T-cell (primary cell): ENCODE measurements around the gene OSBPL10. TPM values are rescaled to one million over a fixed set of nuclear protein-coding genes. Genes with fewer than 3 reads are reported as not detected.

Source experiments
- ATAC-seq, 4 experiments: fragments of 200-7000 bp in 3 of 4; fragments of 150-1000 bp in 1 of 4; cut with Tn5 transposase; replicated peaks in 1 of 4; 1 replicate in 3 of 4; 2 replicates in 1 of 4; pipeline ENCODE4 v1.10.0; 2021; ENCODE audit warnings: moderate library complexity in 3 of 4, mild to moderate bottlenecking in 2 of 4, moderate number of reproducible peaks in 1 of 4
- CTCF ChIA-PET, 2 donors: fragments of 300-600 bp; sonication (Branson Sonifier 250); formaldehyde crosslinking; loops; one replicate each; lab custom pipeline; 2022; ENCODE audit warnings: antibody characterized with exemption in 2 of 2; lab: Charles Lee
- POLR2A ChIA-PET, 2 donors: fragments of 300-600 bp; sonication (Branson Sonifier 250); formaldehyde crosslinking; loops; one replicate each; lab custom pipeline; 2022; ENCODE audit warnings: antibody characterized with exemption in 2 of 2; lab: Charles Lee
- DNase-seq, 35 experiments: peaks; one replicate each; pipeline versions ENCODE4 v3.0.0 to v3.0.0-alpha.2; 2013 to 2023
- H3K27ac ChIP-seq: one replicate; pipeline ENCODE4 v1.5.1; 2013; ENCODE audit warnings: low read length
- H3K27me3 ChIP-seq, 2 experiments: replicated peaks in 1 of 2; 1 replicate in 1 of 2; 2 replicates in 1 of 2; pipeline versions ENCODE4 v1.6.1 to v1.7.0; 2013; ENCODE audit warnings: low read length in 1 of 2, mixed read lengths in 1 of 2; ENCODE audit not compliant: control insufficient read depth in 2 of 2, insufficient read depth in 2 of 2; ENCODE audit errors: extremely low read depth in 1 of 2
- H3K36me3 ChIP-seq, 2 donors: 1 replicate in 1 of 2; 2 replicates in 1 of 2; pipeline versions ENCODE4 v1.6.1 to v1.7.0; 2013; ENCODE audit warnings: low read length in 1 of 2; ENCODE audit not compliant: control insufficient read depth in 2 of 2, insufficient read depth in 1 of 2; ENCODE audit errors: extremely low read depth in 1 of 2
- H3K4me1 ChIP-seq, 2 experiments: 1 replicate in 1 of 2; 2 replicates in 1 of 2; pipeline versions ENCODE4 v1.6.1 to v1.7.0; 2013; ENCODE audit warnings: low read length in 2 of 2, mixed read lengths in 1 of 2; ENCODE audit not compliant: insufficient read depth in 2 of 2, control insufficient read depth in 1 of 2; ENCODE audit errors: extremely low read depth in 1 of 2
- H3K4me3 ChIP-seq, 2 donors: 1 replicate in 1 of 2; 2 replicates in 1 of 2; pipeline versions ENCODE4 v1.5.1 to v1.7.0; 2013; ENCODE audit warnings: mild to moderate bottlenecking in 2 of 2, low read length in 1 of 2, moderate library complexity in 1 of 2; ENCODE audit not compliant: control insufficient read depth in 1 of 2; ENCODE audit errors: extremely low read depth in 1 of 2
- H3K9me3 ChIP-seq: 2 replicates; pipeline ENCODE4 v1.7.0; 2013
- H3K27ac Mint-ChIP-seq, 2 donors: one replicate each; pipeline ENCODE4 v1.8.0; 2020 to 2021; ENCODE audit warnings: mild to moderate bottlenecking in 2 of 2, mixed read lengths in 2 of 2
- H3K27me3 Mint-ChIP-seq, 2 donors: one replicate each; pipeline ENCODE4 v1.8.0; 2021 to 2022; ENCODE audit warnings: mixed read lengths in 2 of 2
- H3K36me3 Mint-ChIP-seq: one replicate; pipeline ENCODE4 v1.8.0; 2021; ENCODE audit warnings: mixed read lengths
- H3K4me1 Mint-ChIP-seq, 3 donors: one replicate each; pipeline ENCODE4 v1.8.0; 2020 to 2022; ENCODE audit warnings: mixed read lengths in 3 of 3, mild to moderate bottlenecking in 1 of 3
- H3K4me3 Mint-ChIP-seq, 3 donors: one replicate each; pipeline ENCODE4 v1.8.0; 2020 to 2022; ENCODE audit warnings: mild to moderate bottlenecking in 3 of 3, mixed read lengths in 3 of 3, moderate library complexity in 3 of 3
- H3K9me3 Mint-ChIP-seq, 3 donors: one replicate each; pipeline ENCODE4 v1.8.0; 2020 to 2022; ENCODE audit warnings: mixed read lengths in 3 of 3
- WGBS: methylation state at CpG from one replicate; pipeline ENCODE4 v1.1.5; 2013; ENCODE audit warnings: missing lambda C conversion rate; ENCODE audit not compliant: insufficient coverage; 5-methylcytosine and 5-hydroxymethylcytosine counted together
- total RNA-seq, 35 experiments: library from RNA in 6 of 35; stranded (reverse) in 6 of 35; fragments of 120-200 nt in 1 of 35; gene quantifications; one replicate each; pipeline versions ENCODE4 v1.2.1 to v1.2.4 and lab custom pipeline; 2013 to 2026

OSBPL10 gene
- total RNA-seq, 5 donors from 2014 or later (not counting 1 experiment from before 2014, with no cell fraction given), result 0.77 to 10.4 (median 2.1) TPM

- Histone ChIP-seq H3K27ac (no peak overlapping the region), H3K36me3 (no peaks in the 10 kb centered on the region), H3K27me3 (peaks cover 6 to 15% of the 10 kb centered on the region in 2 experiments), H3K9me3 (no peaks in the 10 kb centered on the region), H3K4me1 (peaks cover 0 to 1% of the 10 kb centered on the region in 2 experiments), H3K4me3 (no peak overlapping the region)
- no peaks in the 10 kb centered on the region for H3K9me3 Mint-ChIP-seq
- ChIA-PET POLR2A (no interaction called here), CTCF (no interaction called here)
- H3K36me3 Mint-ChIP-seq, result no peaks in the 10 kb centered on the region
- no peak for ATAC-seq
- H3K27ac Mint-ChIP-seq, result no peak overlapping the region
- WGBS, result 67% methylated on average over 1 of the region's 5 CpGs
- no peak overlapping the region for H3K4me3 Mint-ChIP-seq
- H3K27me3 Mint-ChIP-seq, result peaks cover 35 to 39% of the 10 kb centered on the region in 2 donors
- no peak for DNase-seq
- H3K4me1 Mint-ChIP-seq, result peaks cover 8 to 9% (median 8%) of the 10 kb centered on the region in 3 donors
These were observed 6.1 kb downstream of the OSBPL10 start for GRCh38 chr3:31974964-31975363.

- no peaks in the 10 kb centered on the region for H3K36me3 ChIP-seq
- ChIA-PET CTCF (no interaction called here), POLR2A (no interaction called here)
- H3K4me1 ChIP-seq, result no peaks in the 10 kb centered on the region
- peaks cover 5 to 6% (median 5%) of the 10 kb centered on the region in 3 donors for H3K4me1 Mint-ChIP-seq
- WGBS, result no CpG with 5 or more reads among the region's 5 CpGs
- H3K4me3 Mint-ChIP-seq, result no peak overlapping the region
- no peaks in the 10 kb centered on the region for H3K9me3 Mint-ChIP-seq
- no peak overlapping the region for H3K27ac ChIP-seq
- no peaks in the 10 kb centered on the region for H3K36me3 Mint-ChIP-seq
- no peak for ATAC-seq
- H3K27ac Mint-ChIP-seq, result no peak overlapping the region
- H3K27me3 Mint-ChIP-seq, result peaks cover 32 to 36% of the 10 kb centered on the region in 2 donors
- H3K27me3 ChIP-seq, result peaks cover 5 to 11% of the 10 kb centered on the region in 2 experiments
- H3K9me3 ChIP-seq, result no peaks in the 10 kb centered on the region
- no peak overlapping the region for H3K4me3 ChIP-seq
- no peak for DNase-seq
These were observed 6.6 kb downstream of the OSBPL10 start for GRCh38 chr3:31974471-31974870.

- Histone ChIP-seq H3K27ac (no peak overlapping the region), H3K4me1 (no peaks in the 10 kb centered on the region), H3K9me3 (no peaks in the 10 kb centered on the region), H3K36me3 (no peaks in the 10 kb centered on the region), H3K4me3 (no peak overlapping the region), H3K27me3 (peaks cover 5 to 11% of the 10 kb centered on the region in 2 experiments)
- CTCF ChIA-PET, result no interaction called here
- DNase-seq (no peak), ATAC-seq (no peak)
- POLR2A ChIA-PET, result interaction anchor here in 1 of 2 donors (0.6 kb wide), 1 partner anchor 200 kb away, joined by 7 read pairs; no protein-coding TSS in a partner anchor
- WGBS, result 95% methylated on average over 5 of the region's 5 CpGs
- no peak overlapping the region for H3K4me3 Mint-ChIP-seq
- H3K9me3 Mint-ChIP-seq, result no peaks in the 10 kb centered on the region
- no peaks in the 10 kb centered on the region for H3K36me3 Mint-ChIP-seq
- no peak overlapping the region for H3K27ac Mint-ChIP-seq
- peaks cover 26 to 30% of the 10 kb centered on the region in 2 donors for H3K27me3 Mint-ChIP-seq
- H3K4me1 Mint-ChIP-seq, result peaks cover 0 to 1% (median 0%) of the 10 kb centered on the region in 3 donors
These were observed 7.2 kb downstream of the OSBPL10 start for GRCh38 chr3:31973837-31974236.

GRCh38 chr3:31973081-31973480, 8.0 kb downstream of the OSBPL10 start:
- H3K4me3 ChIP-seq, result no peak overlapping the region
- WGBS, result 87% methylated on average over 3 of the region's 4 CpGs
- ChIA-PET CTCF (no interaction called here), POLR2A (interaction anchor here in 1 of 2 donors (0.6 kb wide), 1 partner anchor 133 kb away, joined by 3 read pairs; no protein-coding TSS in a partner anchor)
- no peaks in the 10 kb centered on the region for H3K4me1 ChIP-seq
- Mint-ChIP-seq H3K9me3 (no peaks in the 10 kb centered on the region), H3K4me1 (peaks cover 0 to 1% (median 0%) of the 10 kb centered on the region in 3 donors), H3K36me3 (no peaks in the 10 kb centered on the region), H3K4me3 (no peak overlapping the region), H3K27me3 (peaks cover 21 to 24% of the 10 kb centered on the region in 2 donors), H3K27ac (no peak overlapping the region)
- no peaks in the 10 kb centered on the region for H3K36me3 ChIP-seq
- peaks cover 0 to 11% of the 10 kb centered on the region in 2 experiments for H3K27me3 ChIP-seq
- DNase-seq (no peak), ATAC-seq (no peak)
- no peak overlapping the region for H3K27ac ChIP-seq
- H3K9me3 ChIP-seq, result no peaks in the 10 kb centered on the region

- Histone ChIP-seq H3K36me3 (no peaks in the 10 kb centered on the region), H3K27ac (no peak overlapping the region), H3K9me3 (no peaks in the 10 kb centered on the region), H3K4me3 (no peak overlapping the region), H3K27me3 (peaks cover 0 to 7% of the 10 kb centered on the region in 2 experiments), H3K4me1 (no peaks in the 10 kb centered on the region)
- 86% methylated on average over 1 of the region's 3 CpGs for WGBS
- Mint-ChIP-seq H3K9me3 (no peaks in the 10 kb centered on the region), H3K27ac (no peak overlapping the region), H3K27me3 (peaks cover 15 to 17% of the 10 kb centered on the region in 2 donors), H3K4me3 (no peak overlapping the region), H3K4me1 (peaks cover 0 to 1% (median 0%) of the 10 kb centered on the region in 3 donors), H3K36me3 (no peaks in the 10 kb centered on the region)
- no peak for ATAC-seq
- ChIA-PET POLR2A (interaction anchor here in 1 of 2 donors (0.6 kb wide), 1 partner anchor 181 kb away, joined by 3 read pairs; no protein-coding TSS in a partner anchor), CTCF (interaction anchor here in 1 of 2 donors (0.6 kb wide), 1 partner anchor 1551 kb away, joined by 8 read pairs; no protein-coding TSS in a partner anchor)
- DNase-seq, result no peak
These were observed 9.5 kb downstream of the OSBPL10 start for GRCh38 chr3:31971607-31972006.

- H3K9me3 Mint-ChIP-seq, result no peaks in the 10 kb centered on the region
- H3K36me3 Mint-ChIP-seq, result no peaks in the 10 kb centered on the region
- peaks cover 0 to 10% of the 10 kb centered on the region in 2 experiments for H3K27me3 ChIP-seq
- H3K27me3 Mint-ChIP-seq, result peaks cover 3 to 8% of the 10 kb centered on the region in 2 donors
- POLR2A ChIA-PET, result no interaction called here
- H3K4me1 ChIP-seq, result no peaks in the 10 kb centered on the region
- CTCF ChIA-PET, result interaction anchor here in 1 of 2 donors (0.7 kb wide), 1 partner anchor 163 kb away, joined by 4 read pairs; no protein-coding TSS in a partner anchor
- H3K27ac Mint-ChIP-seq, result no peak overlapping the region
- H3K27ac ChIP-seq, result no peak overlapping the region
- H3K4me1 Mint-ChIP-seq, result peaks cover 0 to 2% (median 0%) of the 10 kb centered on the region in 3 donors
- WGBS, result 100% methylated on average over 2 of the region's 6 CpGs
- DNase-seq (no peak), ATAC-seq (no peak)
- no peaks in the 10 kb centered on the region for H3K9me3 ChIP-seq
- no peak overlapping the region for H3K4me3 Mint-ChIP-seq
- H3K36me3 ChIP-seq, result no peaks in the 10 kb centered on the region
- H3K4me3 ChIP-seq, result no peak overlapping the region
These were observed 12.1 kb downstream of the OSBPL10 start for GRCh38 chr3:31968927-31969418.
